Body of pancreas (tissue), 4 donors: ENCODE results near the gene PRR23B.

ENCODE experiments used
- CTCF ChIP-seq, 7 experiments: fragments of 450-650 bp in 4 of 7; fragments of 200-600 bp in 3 of 7; sonication (generic) in 3 of 7; IDR thresholded peaks; one replicate each; pipeline ENCODE4 v1.5.1; 2016 to 2019; ENCODE audit warnings: antibody characterized with exemption in 7 of 7
- POLR2A ChIP-seq, 3 donors: fragments of 450-650 bp; IDR thresholded peaks; one replicate each; pipeline ENCODE4 v1.6.1; 2016; ENCODE audit warnings: antibody characterized with exemption in 3 of 3, mild to moderate bottlenecking in 2 of 3

GRCh38 chr3:138971766-138972320 lies 48.9 kb downstream of the PRR23B start:
- no peak for TF ChIP-seq POLR2A (IDR thresholded peaks at IDR 0.05)
- TF ChIP-seq CTCF (IDR thresholded peaks at IDR 0.05): no peak
